ENCODE data around the gene KCTD19. TPM values are rescaled to one million over a fixed set of nuclear protein-coding genes. Genes with fewer than 3 reads are reported as not detected.
"Not testable (repeated sequence)": the region's sequence is repeated elsewhere in the genome, so short reads cannot be mapped to it uniquely, and the experiment has no call there.

Gene KCTD19
- total RNA-seq, 1 experiment from 2014 or later = not detected

- Histone ChIP-seq H3K36me3 (ENCODE audit: low read depth) (no peaks in the 10 kb centered on the region), H3F3A (ENCODE audit: insufficient read depth, low read depth) (peaks cover 2% of the 10 kb centered on the region; the same call in 1 of the 2 replicates), H3K27ac (no peak overlapping the region), H3K9me2 (ENCODE audit: insufficient read depth) (no peaks in the 10 kb centered on the region), H3K4me1 (replicated peaks; ENCODE audit: insufficient read depth) (no peaks in the 10 kb centered on the region), H3K79me2 (ENCODE audit: low read depth) (no peaks in the 10 kb centered on the region), H3K9me3 (ENCODE audit: insufficient read depth, low read depth) (no peaks in the 10 kb centered on the region), H4K20me1 (ENCODE audit: insufficient read depth) (no peaks in the 10 kb centered on the region), H2AFZ (no peak overlapping the region), H3K4me2 (no peak overlapping the region), H3K4me3 (no peak overlapping the region), H3K27me3 (ENCODE audit: insufficient read depth, low read depth) (no peaks in the 10 kb centered on the region)
- no TSS peak for BruUV-seq (replicated peaks)
- intact Hi-C loops (cut with micrococcal nuclease; ENCODE audit: unreplicated experiment) = no loop called here
- TF ChIP-seq CTCF (conservative IDR thresholded peaks at IDR 0.05) (no peak), EZH2 (IDR thresholded peaks at IDR 0.05; ENCODE audit: low read depth) (no peak)
- no peak for DNase-seq
- ChIA-PET POLR2A (ENCODE audit: unreplicated experiment) (interaction anchor here (0.5 to 0.6 kb wide), 3 partner anchors 67 to 1163 kb away, joined by 3 to 4 read pairs (median 4); no protein-coding TSS in a partner anchor), CTCF (interaction anchor here (0.5 to 0.6 kb wide), 2 partner anchors 30 to 582 kb away, joined by 3 to 5 read pairs; no protein-coding TSS in a partner anchor)
Observed at GRCh38 chr16:67357561-67357960, 31.0 kb upstream of the KCTD19 start.

- Histone ChIP-seq H3K4me3 (no peak overlapping the region), H3K4me1 (replicated peaks; ENCODE audit: insufficient read depth) (no peaks in the 10 kb centered on the region), H3K4me2 (no peak overlapping the region), H3K36me3 (ENCODE audit: low read depth) (no peaks in the 10 kb centered on the region), H3K9me3 (ENCODE audit: insufficient read depth, low read depth) (no peaks in the 10 kb centered on the region), H3K27me3 (ENCODE audit: insufficient read depth, low read depth) (no peaks in the 10 kb centered on the region), H3F3A (ENCODE audit: insufficient read depth, low read depth) (no peaks in the 10 kb centered on the region), H2AFZ (no peak overlapping the region), H3K27ac (no peak overlapping the region), H3K9me2 (ENCODE audit: insufficient read depth) (no peaks in the 10 kb centered on the region), H4K20me1 (ENCODE audit: insufficient read depth) (no peaks in the 10 kb centered on the region), H3K79me2 (ENCODE audit: low read depth) (no peaks in the 10 kb centered on the region)
- POLR2A ChIA-PET (ENCODE audit: unreplicated experiment) = no interaction called here
- TF ChIP-seq CTCF (conservative IDR thresholded peaks at IDR 0.05) (no peak), EZH2 (IDR thresholded peaks at IDR 0.05; ENCODE audit: low read depth) (no peak)
- CTCF ChIA-PET = interaction anchor here (1.2 kb wide), 1 partner anchor 17 kb away, joined by 3 read pairs; no protein-coding TSS in a partner anchor
- intact Hi-C loops (cut with micrococcal nuclease; ENCODE audit: unreplicated experiment) = no loop called here
- BruUV-seq (replicated peaks) = no TSS peak
- DNase-seq = no peak
Observed at GRCh38 chr16:67356396-67356795, 29.9 kb upstream of the KCTD19 start.

GRCh38 chr16:67352463-67352862, 25.9 kb upstream of the KCTD19 start:
- H3K79me2 ChIP-seq (ENCODE audit: low read depth); H3K27me3 ChIP-seq (ENCODE audit: insufficient read depth, low read depth); H3K4me1 ChIP-seq (replicated peaks; ENCODE audit: insufficient read depth); H4K20me1 ChIP-seq (ENCODE audit: insufficient read depth); H3K4me2 ChIP-seq; BruUV-seq (replicated peaks); DNase-seq; H3K27ac ChIP-seq; H3K9me2 ChIP-seq (ENCODE audit: insufficient read depth); intact Hi-C loops (cut with micrococcal nuclease; ENCODE audit: unreplicated experiment); H3F3A ChIP-seq (ENCODE audit: insufficient read depth, low read depth); H3K4me3 ChIP-seq; H3K9me3 ChIP-seq (ENCODE audit: insufficient read depth, low read depth); H2AFZ ChIP-seq; H3K36me3 ChIP-seq (ENCODE audit: low read depth): not testable (repeated sequence)
- CTCF ChIA-PET = interaction anchor here (0.8 kb wide), 1 partner anchor 13 kb away, joined by 3 read pairs; no protein-coding TSS in a partner anchor
- POLR2A ChIA-PET (ENCODE audit: unreplicated experiment) = interaction anchor here (0.6 kb wide), 1 partner anchor 14 kb away, joined by 10 read pairs; no protein-coding TSS in a partner anchor

- H3K27ac ChIP-seq = no peak overlapping the region
- no peaks in the 10 kb centered on the region for H3K36me3 ChIP-seq (ENCODE audit: low read depth)
- peaks cover 11% of the 10 kb centered on the region for H3K4me1 ChIP-seq (replicated peaks; ENCODE audit: insufficient read depth)
- CTCF ChIA-PET = no interaction called here
- no peak overlapping the region for H3K4me2 ChIP-seq
- no peak overlapping the region for H3K4me3 ChIP-seq
- no TSS peak for BruUV-seq (replicated peaks)
- intact Hi-C loops (cut with micrococcal nuclease; ENCODE audit: unreplicated experiment) = no loop called here
- no peak for TF ChIP-seq CTCF (conservative IDR thresholded peaks at IDR 0.05)
- TF ChIP-seq EZH2 (IDR thresholded peaks at IDR 0.05; ENCODE audit: low read depth) = no peak
- H3K9me2 ChIP-seq (ENCODE audit: insufficient read depth) = no peaks in the 10 kb centered on the region
- POLR2A ChIA-PET (ENCODE audit: unreplicated experiment) = interaction anchor here (0.7 kb wide), 1 partner anchor 85 kb away, joined by 6 read pairs; no protein-coding TSS in a partner anchor
- H3K9me3 ChIP-seq (ENCODE audit: insufficient read depth, low read depth) = no peaks in the 10 kb centered on the region
- H3K27me3 ChIP-seq (ENCODE audit: insufficient read depth, low read depth) = no peaks in the 10 kb centered on the region
- DNase-seq = no peak
- no peaks in the 10 kb centered on the region for H3K79me2 ChIP-seq (ENCODE audit: low read depth)
- H3F3A ChIP-seq (ENCODE audit: insufficient read depth, low read depth) = no peaks in the 10 kb centered on the region
- H2AFZ ChIP-seq = 0 out of 2 replicates have a peak overlapping the region, but pooled peaks have one; percentile 26
- no peaks in the 10 kb centered on the region for H4K20me1 ChIP-seq (ENCODE audit: insufficient read depth)
Observed at GRCh38 chr16:67350324-67350723, 23.8 kb upstream of the KCTD19 start.

All from PC-9 (cell line).